ENCODE measurements around the gene NRTN. TPM values are rescaled to one million over a fixed set of nuclear protein-coding genes. Genes with fewer than 3 reads are reported as not detected.

NRTN gene
- total and polyA plus RNA-seq, 2 donors, result 1.7 to 4.0 TPM

GRCh38 chr19:5799247-5800241 is 5.3 kb upstream of the NRTN start:
- H3K4me3 ChIP-seq (ENCODE audit: low read length in 2 of 2), result no peak overlapping the region
- H3K27ac ChIP-seq (ENCODE audit: low read depth in 1 of 2, low read length in 1 of 2), result no peak overlapping the region
- H3K9me3 ChIP-seq (ENCODE audit: control insufficient read depth in 2 of 2, insufficient read depth in 1 of 2, low read length in 1 of 2), result peaks cover 0 to 2% of the 10 kb centered on the region in 2 donors
- H3K4me1 ChIP-seq (ENCODE audit: control insufficient read depth in 2 of 2, insufficient read depth in 2 of 2, low read length in 2 of 2), result peaks cover 13 to 19% of the 10 kb centered on the region in 2 donors
- no peak for DNase-seq (ENCODE audit: low read depth in 6 of 9, low spot score in 9 of 9)
- WGBS, result 63% methylated on average over 37 of the region's 37 CpGs
- H3K36me3 ChIP-seq (ENCODE audit: control insufficient read depth in 2 of 2, insufficient read depth in 2 of 2, low read length in 1 of 2), result no peaks in the 10 kb centered on the region
- H3K27me3 ChIP-seq (ENCODE audit: control insufficient read depth in 2 of 2, insufficient read depth in 1 of 2, low read length in 1 of 2), result peaks cover 10 to 56% of the 10 kb centered on the region in 2 donors

DNA sequence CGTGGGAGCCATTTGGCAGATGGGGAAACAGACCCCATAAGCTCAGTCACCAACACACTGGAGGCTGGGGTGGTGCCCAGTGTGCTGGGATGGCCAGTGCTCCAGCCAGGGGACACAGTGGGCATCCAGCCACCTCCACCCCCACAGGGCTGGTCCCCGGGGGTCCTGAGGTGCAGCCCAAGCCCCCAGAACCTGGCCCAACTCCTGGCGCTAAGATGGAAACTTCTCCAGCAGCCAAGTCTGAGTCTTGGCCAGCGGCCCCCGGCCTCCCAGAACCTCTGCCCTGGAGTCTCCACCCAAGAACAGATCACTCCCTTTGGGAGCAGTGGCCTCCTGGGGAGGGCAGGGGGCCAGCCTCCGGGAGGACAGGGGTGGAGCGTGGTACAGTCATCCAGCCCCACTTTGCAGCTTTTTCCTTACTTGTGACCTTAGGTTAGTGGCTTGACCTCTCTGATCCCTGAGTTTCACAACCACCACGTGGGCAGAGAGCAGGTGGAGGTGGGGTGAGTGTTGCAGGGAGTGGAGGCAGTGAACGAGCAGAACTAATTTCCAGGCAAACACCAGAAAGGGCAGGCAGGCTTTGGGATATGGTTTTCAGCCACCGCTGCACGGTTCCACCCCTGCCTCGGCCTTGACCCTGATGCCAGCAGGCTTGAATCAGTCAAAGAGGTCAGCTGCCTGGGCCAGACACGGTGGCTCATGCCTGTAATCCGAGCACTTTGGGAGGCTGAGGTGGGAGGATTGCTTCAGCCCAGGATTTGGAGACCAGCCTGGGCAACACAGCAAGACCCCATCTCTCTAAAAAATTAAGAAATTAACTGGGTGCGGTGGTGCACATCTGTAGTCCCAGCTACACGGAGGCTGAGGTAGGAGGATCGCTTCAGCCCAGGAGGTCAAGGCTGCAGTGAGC is 4.3 kb upstream of the NRTN start:
- Histone ChIP-seq H3K4me3 (ENCODE audit: low read length in 2 of 2) (no peak overlapping the region), H3K4me1 (ENCODE audit: control insufficient read depth in 2 of 2, insufficient read depth in 2 of 2, low read length in 2 of 2) (peaks cover 13 to 24% of the 10 kb centered on the region in 2 donors), H3K36me3 (ENCODE audit: control insufficient read depth in 2 of 2, insufficient read depth in 2 of 2, low read length in 1 of 2) (no peaks in the 10 kb centered on the region), H3K27ac (ENCODE audit: low read depth in 1 of 2, low read length in 1 of 2) (no peak overlapping the region), H3K9me3 (ENCODE audit: control insufficient read depth in 2 of 2, insufficient read depth in 1 of 2, low read length in 1 of 2) (peaks cover 0 to 5% of the 10 kb centered on the region in 2 donors), H3K27me3 (ENCODE audit: control insufficient read depth in 2 of 2, insufficient read depth in 1 of 2, low read length in 1 of 2) (peaks cover 21 to 63% of the 10 kb centered on the region in 2 donors)
- WGBS, result 93% methylated on average over 17 of the region's 17 CpGs
- DNase-seq (ENCODE audit: low read depth in 6 of 9, low spot score in 9 of 9), result no peak

GRCh38 chr19:5801796-5802619 is 2.9 kb upstream of the NRTN start:
- Histone ChIP-seq H3K4me1 (ENCODE audit: control insufficient read depth in 2 of 2, insufficient read depth in 2 of 2, low read length in 2 of 2) (peaks cover 13 to 27% of the 10 kb centered on the region in 2 donors), H3K27ac (ENCODE audit: low read depth in 1 of 2, low read length in 1 of 2) (no peak overlapping the region), H3K9me3 (ENCODE audit: control insufficient read depth in 2 of 2, insufficient read depth in 1 of 2, low read length in 1 of 2) (peaks cover 0 to 12% of the 10 kb centered on the region in 2 donors), H3K36me3 (ENCODE audit: control insufficient read depth in 2 of 2, insufficient read depth in 2 of 2, low read length in 1 of 2) (no peaks in the 10 kb centered on the region), H3K4me3 (ENCODE audit: low read length in 2 of 2) (no peak overlapping the region), H3K27me3 (ENCODE audit: control insufficient read depth in 2 of 2, insufficient read depth in 1 of 2, low read length in 1 of 2) (peaks cover 30 to 77% of the 10 kb centered on the region in 2 donors)
- WGBS, result 22% methylated on average over 33 of the region's 33 CpGs
- DNase-seq (ENCODE audit: low read depth in 6 of 9, low spot score in 9 of 9), result peak in 2 of 9 donors; percentile 21 to 44

DNA sequence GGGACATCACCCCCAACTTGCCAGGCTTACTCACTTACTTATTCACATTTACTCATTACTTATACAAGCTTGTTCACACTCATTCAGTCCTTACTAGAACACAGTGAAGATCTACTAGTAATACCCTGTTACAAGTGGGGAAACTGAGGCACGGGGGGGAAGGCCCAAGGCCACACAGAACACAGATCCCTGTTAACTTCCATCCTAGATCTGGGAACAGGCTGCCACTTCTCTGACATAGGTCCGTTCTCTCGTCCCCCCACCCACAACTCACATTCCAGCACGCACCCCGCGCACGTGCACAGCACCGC is 1.5 kb upstream of the NRTN start:
- no peak for DNase-seq (ENCODE audit: low read depth in 6 of 9, low spot score in 9 of 9)
- Histone ChIP-seq H3K36me3 (ENCODE audit: control insufficient read depth in 2 of 2, insufficient read depth in 2 of 2, low read length in 1 of 2) (no peaks in the 10 kb centered on the region), H3K9me3 (ENCODE audit: control insufficient read depth in 2 of 2, insufficient read depth in 1 of 2, low read length in 1 of 2) (peaks cover 0 to 12% of the 10 kb centered on the region in 2 donors), H3K4me1 (ENCODE audit: control insufficient read depth in 2 of 2, insufficient read depth in 2 of 2, low read length in 2 of 2) (peaks cover 13 to 27% of the 10 kb centered on the region in 2 donors), H3K27me3 (ENCODE audit: control insufficient read depth in 2 of 2, insufficient read depth in 1 of 2, low read length in 1 of 2) (peaks cover 30 to 86% of the 10 kb centered on the region in 2 donors), H3K27ac (ENCODE audit: low read depth in 1 of 2, low read length in 1 of 2) (no peak overlapping the region), H3K4me3 (ENCODE audit: low read length in 2 of 2) (peak overlapping the region; percentile 14 to 41)
- WGBS, result 17% methylated on average over 8 of the region's 8 CpGs

- DNase-seq (ENCODE audit: low read depth in 6 of 9, low spot score in 9 of 9), result peak in 8 of 9 donors; percentile 82 to 96 (median 90)
- H3K4me1 ChIP-seq (ENCODE audit: control insufficient read depth in 2 of 2, insufficient read depth in 2 of 2, low read length in 2 of 2), result peaks cover 13 to 27% of the 10 kb centered on the region in 2 donors
- H3K9me3 ChIP-seq (ENCODE audit: control insufficient read depth in 2 of 2, insufficient read depth in 1 of 2, low read length in 1 of 2), result peaks cover 0 to 12% of the 10 kb centered on the region in 2 donors
- WGBS, result 1% methylated on average over 54 of the region's 54 CpGs
- H3K4me3 ChIP-seq (ENCODE audit: low read length in 2 of 2), result peak overlapping the region; percentile 14 to 45
- no peak overlapping the region for H3K27ac ChIP-seq (ENCODE audit: low read depth in 1 of 2, low read length in 1 of 2)
- no peaks in the 10 kb centered on the region for H3K36me3 ChIP-seq (ENCODE audit: control insufficient read depth in 2 of 2, insufficient read depth in 2 of 2, low read length in 1 of 2)
- peaks cover 30 to 87% of the 10 kb centered on the region in 2 donors for H3K27me3 ChIP-seq (ENCODE audit: control insufficient read depth in 2 of 2, insufficient read depth in 1 of 2, low read length in 1 of 2)
Observed at GRCh38 chr19:5803752-5804515, 933 bp upstream of the NRTN start.

DNA sequence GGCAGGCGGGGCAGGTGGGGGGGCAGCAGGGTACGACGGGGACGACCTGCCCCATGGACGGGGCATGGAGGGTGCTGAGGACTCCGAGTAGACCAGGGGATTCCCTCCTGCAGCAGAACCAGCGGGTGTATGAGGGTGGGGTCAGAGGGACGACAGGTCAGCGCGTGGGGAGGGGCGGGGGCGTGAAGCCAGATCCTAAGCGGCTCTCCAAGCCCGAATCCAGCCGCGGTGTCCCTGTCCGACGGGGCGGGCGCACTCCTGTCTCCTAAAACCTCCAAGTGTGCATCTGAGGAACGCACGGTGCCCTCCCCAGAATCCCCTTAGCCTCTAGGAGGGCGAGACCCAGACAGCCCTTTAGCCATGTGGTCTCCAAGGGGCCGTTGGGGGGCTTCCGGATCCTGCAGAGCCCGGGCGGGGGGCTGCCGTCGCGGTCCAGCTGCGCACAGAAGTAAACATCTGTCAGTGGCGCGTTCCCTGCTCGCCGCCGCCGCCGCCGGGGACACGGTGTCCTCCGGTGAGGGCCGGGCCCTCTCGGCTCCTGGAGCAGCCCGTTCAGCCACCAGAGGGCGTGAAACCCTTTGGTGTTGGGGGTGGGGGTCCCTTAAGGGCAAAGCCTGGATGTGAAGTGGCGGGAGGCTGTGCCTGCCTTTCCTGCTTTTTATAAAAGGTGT is 730 bp downstream of the NRTN start:
- Histone ChIP-seq H3K36me3 (ENCODE audit: control insufficient read depth in 2 of 2, insufficient read depth in 2 of 2, low read length in 1 of 2) (no peaks in the 10 kb centered on the region), H3K4me1 (ENCODE audit: control insufficient read depth in 2 of 2, insufficient read depth in 2 of 2, low read length in 2 of 2) (peaks cover 13 to 27% of the 10 kb centered on the region in 2 donors), H3K9me3 (ENCODE audit: control insufficient read depth in 2 of 2, insufficient read depth in 1 of 2, low read length in 1 of 2) (peaks cover 0 to 12% of the 10 kb centered on the region in 2 donors), H3K4me3 (ENCODE audit: low read length in 2 of 2) (peak overlapping the region in 1 of 2 donors; percentile 45), H3K27me3 (ENCODE audit: control insufficient read depth in 2 of 2, insufficient read depth in 1 of 2, low read length in 1 of 2) (peaks cover 30 to 71% of the 10 kb centered on the region in 2 donors), H3K27ac (ENCODE audit: low read depth in 1 of 2, low read length in 1 of 2) (no peak overlapping the region)
- DNase-seq (ENCODE audit: low read depth in 6 of 9, low spot score in 9 of 9), result peak in 2 of 9 donors; percentile 61 to 75
- 4% methylated on average over 46 of the region's 46 CpGs for WGBS

DNA sequence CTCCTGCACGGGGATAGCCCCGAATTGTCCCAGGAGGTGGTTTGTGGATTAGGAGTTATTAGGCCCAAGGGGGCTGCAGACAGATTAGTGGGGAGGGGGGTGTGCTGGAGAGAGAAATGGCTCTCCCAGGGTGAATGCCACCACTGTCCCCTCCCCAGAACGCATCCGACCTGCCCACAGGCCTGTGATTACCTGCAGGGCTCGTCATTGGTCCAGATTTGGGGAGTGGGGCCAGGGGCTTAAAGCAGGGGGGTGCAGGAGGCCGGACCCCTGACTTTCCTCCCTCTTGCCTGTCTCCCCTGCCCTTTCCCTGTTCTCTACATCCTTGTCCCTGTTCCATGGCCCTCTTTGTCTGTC is 1.2 kb downstream of the NRTN start:
- Histone ChIP-seq H3K27me3 (ENCODE audit: control insufficient read depth in 2 of 2, insufficient read depth in 1 of 2, low read length in 1 of 2) (peaks cover 30 to 66% of the 10 kb centered on the region in 2 donors), H3K27ac (ENCODE audit: low read depth in 1 of 2, low read length in 1 of 2) (no peak overlapping the region), H3K4me3 (ENCODE audit: low read length in 2 of 2) (no peak overlapping the region), H3K36me3 (ENCODE audit: control insufficient read depth in 2 of 2, insufficient read depth in 2 of 2, low read length in 1 of 2) (no peaks in the 10 kb centered on the region), H3K4me1 (ENCODE audit: control insufficient read depth in 2 of 2, insufficient read depth in 2 of 2, low read length in 2 of 2) (peaks cover 13 to 27% of the 10 kb centered on the region in 2 donors), H3K9me3 (ENCODE audit: control insufficient read depth in 2 of 2, insufficient read depth in 1 of 2, low read length in 1 of 2) (peaks cover 0 to 12% of the 10 kb centered on the region in 2 donors)
- DNase-seq (ENCODE audit: low read depth in 6 of 9, low spot score in 9 of 9), result no peak
- 48% methylated on average over 6 of the region's 6 CpGs for WGBS
